Stomach smooth muscle (tissue), 2 donors: ENCODE measurements around the gene NDUFB10.

ENCODE experiments used
- H3K27ac ChIP-seq: one replicate; pipeline ENCODE4 v1.7.0; 2013; ENCODE audit warnings: mild to moderate bottlenecking, low read length, inconsistent platforms
- H3K27me3 ChIP-seq, 2 donors: one replicate each; pipeline ENCODE4 v1.7.0; 2013; ENCODE audit warnings: low read length in 2 of 2; ENCODE audit not compliant: insufficient read depth in 2 of 2, control insufficient read depth in 1 of 2
- H3K36me3 ChIP-seq, 2 donors: one replicate each; pipeline ENCODE4 v1.7.0; 2013; ENCODE audit warnings: low read length in 2 of 2; ENCODE audit not compliant: control insufficient read depth in 2 of 2, insufficient read depth in 2 of 2
- H3K4me1 ChIP-seq: one replicate; pipeline ENCODE4 v1.7.0; 2013; ENCODE audit warnings: low read length; ENCODE audit not compliant: control insufficient read depth, insufficient read depth
- H3K4me3 ChIP-seq, 2 donors: one replicate each; pipeline ENCODE4 v1.7.0; 2013; ENCODE audit warnings: low read length in 2 of 2
- H3K9ac ChIP-seq, 2 donors: one replicate each; pipeline ENCODE4 v1.7.0; 2013; ENCODE audit warnings: low read length in 2 of 2, mild to moderate bottlenecking in 1 of 2
- H3K9me3 ChIP-seq, 2 donors: one replicate each; pipeline ENCODE4 v1.7.0; 2013; ENCODE audit warnings: low read length in 2 of 2; ENCODE audit not compliant: control insufficient read depth in 2 of 2
- donor health status: healthy.
- donor health status: Pancreatic carcinoma.

NDUFB10 gene

DNA sequence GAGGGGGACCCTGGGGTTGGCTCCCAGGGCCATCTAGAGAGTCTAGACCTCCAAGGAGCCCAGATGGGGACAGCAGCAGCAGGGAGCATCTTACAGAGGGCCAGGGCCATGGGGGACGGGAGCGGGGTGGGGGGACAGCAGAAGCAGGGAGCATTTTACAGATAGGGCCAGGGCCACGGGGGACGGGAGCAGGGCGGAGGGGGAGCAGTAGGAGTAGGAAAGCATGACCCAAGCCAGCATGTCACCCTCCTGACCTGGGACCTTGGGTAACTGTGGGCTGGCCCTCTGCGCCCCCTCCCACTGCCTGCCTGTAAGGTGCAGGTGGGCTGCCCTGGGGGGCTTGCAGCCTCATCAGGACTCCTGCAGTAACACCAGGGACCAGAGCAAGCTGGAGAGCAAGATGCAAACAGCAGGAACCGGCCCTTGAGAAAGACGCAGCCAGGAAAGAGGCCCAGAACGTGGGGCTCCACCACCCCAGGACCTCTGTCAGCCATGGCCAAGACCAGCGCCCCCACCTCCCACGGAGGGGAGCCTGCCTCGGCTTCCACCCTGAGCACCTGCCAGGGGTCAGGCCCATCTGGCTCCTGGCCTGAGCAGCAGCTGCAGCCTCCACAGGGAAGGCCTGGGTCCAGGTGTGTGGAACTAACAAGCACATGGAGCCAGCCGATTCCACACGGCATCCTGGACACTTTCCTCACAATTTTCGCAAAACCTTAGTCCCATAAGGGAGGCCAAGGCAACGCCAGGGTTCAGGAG lies 47.9 kb downstream of the NDUFB10 start:
- H3K27me3 ChIP-seq: no peaks in the 10 kb centered on the region
- peaks cover 2 to 3% of the 10 kb centered on the region in 2 donors for H3K36me3 ChIP-seq
- H3K9ac ChIP-seq: peak overlapping the region in 1 of 2 donors; percentile 47
- no peaks in the 10 kb centered on the region for H3K9me3 ChIP-seq
- H3K4me3 ChIP-seq: peak overlapping the region in 1 of 2 donors; percentile 77
- H3K4me1 ChIP-seq: peaks cover 64% of the 10 kb centered on the region
- H3K27ac ChIP-seq: no peak overlapping the region

DNA sequence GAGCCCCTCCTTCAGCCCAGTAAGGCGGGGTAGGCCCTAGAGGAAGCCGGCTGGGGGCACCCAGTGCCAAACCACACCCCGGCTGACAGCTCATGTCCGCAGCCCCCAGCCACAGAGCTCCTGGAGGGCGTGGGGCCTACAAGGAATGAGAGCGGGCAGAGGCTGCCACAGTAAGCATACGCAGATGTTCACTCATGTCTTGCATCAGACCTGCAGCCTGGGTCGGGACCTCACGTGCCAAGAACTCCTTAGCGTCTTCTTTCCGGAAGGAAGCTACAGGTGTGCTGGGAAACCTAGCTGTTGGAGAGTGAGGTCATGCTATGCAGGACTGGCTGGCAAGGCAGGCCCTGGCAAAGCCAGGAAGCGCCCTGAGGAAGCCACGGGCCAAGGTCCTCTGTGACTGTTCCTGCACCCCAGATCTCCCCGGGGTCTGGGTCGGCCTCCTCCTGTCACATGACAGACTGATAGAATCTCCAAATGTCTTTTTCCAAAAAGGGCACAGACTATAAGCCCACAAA lies 48.7 kb downstream of the NDUFB10 start:
- peak overlapping the region; percentile 84 to 88 for H3K9ac ChIP-seq

DNA sequence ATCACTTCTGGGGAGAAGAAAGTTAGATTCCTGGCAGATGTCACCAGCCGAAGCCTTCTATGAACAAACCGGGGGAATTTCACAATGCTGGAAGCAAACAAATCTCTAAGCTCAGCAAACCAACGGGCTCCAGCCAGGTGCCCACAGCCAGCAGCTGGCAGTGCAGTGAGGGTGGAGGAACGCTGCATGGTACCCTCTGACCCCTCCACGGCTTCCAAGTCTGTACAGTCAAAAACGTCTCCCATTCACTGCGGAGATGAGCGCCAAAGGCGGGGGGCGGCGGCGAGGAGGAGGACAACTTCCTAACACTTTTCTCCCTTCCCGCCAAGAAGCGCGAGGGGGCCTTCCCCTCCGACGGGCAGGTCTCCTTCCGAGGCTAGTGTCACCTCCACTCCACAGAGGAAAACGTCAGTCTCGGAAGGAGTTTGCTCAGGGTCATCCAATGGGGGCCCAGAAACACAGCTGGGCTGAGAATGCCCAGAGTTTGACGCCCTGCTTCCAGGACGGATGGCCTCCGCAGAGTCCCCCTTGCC lies 49.4 kb downstream of the NDUFB10 start:
- no peaks in the 10 kb centered on the region for H3K9me3 ChIP-seq
- no peaks in the 10 kb centered on the region for H3K27me3 ChIP-seq
- no peaks in the 10 kb centered on the region for H3K36me3 ChIP-seq
- peak overlapping the region; percentile 84 to 88 for H3K9ac ChIP-seq
- H3K4me1 ChIP-seq: peaks cover 59% of the 10 kb centered on the region
- H3K4me3 ChIP-seq: peak overlapping the region; percentile 77 to 87
- no peak overlapping the region for H3K27ac ChIP-seq

More for the DNA sequence above, 48.7 kb downstream of the NDUFB10 start:
- Histone ChIP-seq H3K4me3 (peak overlapping the region in 1 of 2 donors; percentile 77), H3K9me3 (no peaks in the 10 kb centered on the region), H3K27ac (no peak overlapping the region), H3K36me3 (no peaks in the 10 kb centered on the region), H3K27me3 (no peaks in the 10 kb centered on the region), H3K4me1 (peaks cover 64% of the 10 kb centered on the region)

DNA sequence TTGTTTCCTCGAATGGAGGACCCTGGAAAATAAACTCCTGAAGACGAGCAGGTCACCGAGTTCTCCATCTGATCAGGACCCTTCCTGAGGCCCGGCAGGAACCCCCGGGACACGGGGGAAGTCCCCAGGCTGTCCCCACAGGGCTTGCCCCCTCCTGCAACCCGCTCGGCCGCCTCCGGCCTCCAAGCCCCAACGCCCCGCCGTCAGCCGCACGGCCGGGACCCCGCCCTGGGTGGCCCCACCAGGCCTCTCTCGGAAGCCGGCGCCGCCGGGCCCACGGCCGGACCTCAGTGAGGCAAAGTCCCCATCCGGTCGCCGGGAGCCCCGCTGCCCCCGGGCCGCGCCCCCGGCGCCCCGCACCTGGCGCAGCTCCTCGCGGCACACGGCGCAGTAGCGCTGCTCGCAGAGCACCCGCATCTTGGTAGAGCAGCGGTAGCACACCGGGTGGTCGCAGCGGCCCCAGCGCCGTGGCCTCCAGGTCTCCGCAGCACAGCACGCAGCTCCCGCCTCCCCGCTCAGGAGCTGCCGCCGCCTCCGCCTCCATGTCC lies 49.9 kb downstream of the NDUFB10 start:
- H3K9ac ChIP-seq: peak overlapping the region; percentile 84 to 88
- peaks cover 54% of the 10 kb centered on the region for H3K4me1 ChIP-seq
- H3K9me3 ChIP-seq: no peaks in the 10 kb centered on the region
- H3K27ac ChIP-seq: peak overlapping the region; percentile 31
- no peaks in the 10 kb centered on the region for H3K36me3 ChIP-seq
- H3K4me3 ChIP-seq: peak overlapping the region; percentile 77 to 87
- no peaks in the 10 kb centered on the region for H3K27me3 ChIP-seq

DNA sequence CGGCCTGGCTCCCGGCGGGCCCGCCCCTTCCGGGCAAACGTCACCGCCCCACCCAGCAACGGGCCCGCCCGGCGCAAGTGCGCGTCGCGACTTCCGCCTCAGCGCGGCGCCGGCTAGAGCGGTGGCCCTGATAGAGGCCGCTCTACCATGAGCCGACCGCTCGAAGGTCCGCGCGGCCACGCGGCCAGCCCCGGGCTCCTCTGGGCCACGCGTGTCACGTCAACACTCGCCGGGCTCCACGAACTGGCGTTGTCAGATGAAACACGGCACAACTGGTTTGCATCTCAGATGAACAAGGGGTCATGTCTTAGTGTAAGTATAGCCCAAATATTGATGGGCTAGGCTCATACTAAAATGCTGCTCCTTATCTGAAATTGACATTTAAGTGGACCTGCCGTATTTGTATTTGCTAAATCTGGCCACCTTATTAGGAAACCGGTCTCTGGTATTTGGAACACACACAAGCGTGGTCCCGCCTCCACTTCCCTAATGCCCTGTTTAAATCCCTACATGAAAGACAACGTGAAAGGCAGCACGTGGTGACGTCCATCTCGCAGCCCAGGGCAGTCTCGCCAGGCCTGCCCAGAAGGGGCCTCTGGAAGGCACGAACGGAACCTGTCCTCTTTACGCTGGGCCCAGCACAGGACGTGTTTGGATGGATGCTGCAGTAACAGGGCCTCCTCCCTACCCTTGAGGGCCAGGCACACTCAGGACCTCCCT lies 50.6 kb downstream of the NDUFB10 start, which contains the start of gene ZNF598:
TSS of gene ZNF598 (minus strand) at position 31 of the 720 bp plus-strand sequence.
- H3K9ac ChIP-seq: peak within 1 kb of the TSS; percentile 88
- peak within 1 kb of the TSS; percentile 77 to 87 for H3K4me3 ChIP-seq
- no peaks in the 10 kb centered on the region for H3K36me3 ChIP-seq
- no peaks in the 10 kb centered on the region for H3K27me3 ChIP-seq
- H3K9me3 ChIP-seq: no peaks in the 10 kb centered on the region
- H3K4me1 ChIP-seq: peaks cover 47% of the 10 kb centered on the region
- H3K27ac ChIP-seq: peak within 1 kb of the TSS; percentile 81
